GM19099 (cell line): ENCODE results near the gene TRIM49D2.
"Not testable (repeated sequence)": the region's sequence is repeated elsewhere in the genome, so short reads cannot be mapped to it uniquely, and the experiment has no call there.

Experiments used
- POLR2A ChIP-seq: IDR thresholded peaks from 3 replicates; pipeline ENCODE4 v1.6.1; 2011; ENCODE audit warnings: low read depth; ENCODE audit not compliant: insufficient read length; ENCODE audit errors: extremely low read depth

The TRIM49D2 gene

GRCh38 chr11:89923764-89924163 is at the start of gene TRIM49D2:
Gene TRIM49D2, plus strand, starts transcription at chr11:89924064. Its CDS starts 2,698 bp downstream, at chr11:89926762.
- not testable (repeated sequence) for TF ChIP-seq POLR2A

GRCh38 chr11:89922195-89922660 is 1.6 kb upstream of the TRIM49D2 start, which contains the start of gene TRIM49D1:
Gene TRIM49D1, minus strand, starts transcription at chr11:89922245. Its CDS starts 4,535 bp downstream, at chr11:89917710.
- TF ChIP-seq POLR2A: no peak

- TF ChIP-seq POLR2A: not testable (repeated sequence)
These were observed 41.9 kb downstream of the TRIM49D2 start, which contains the start of gene TRIM64 for GRCh38 chr11:89965737-89966136. Gene TRIM64, plus strand, starts transcription at chr11:89966037. Its CDS starts 2,467 bp downstream, at chr11:89968504.
